GM11168 (cell line): ENCODE results near the gene SLC9A3.
"Not testable (repeated sequence)": the region's sequence is repeated elsewhere in the genome, so short reads cannot be mapped to it uniquely, and the experiment has no call there.

Experiments used
- in situ Hi-C: fragments of 300-500 bp; cut with MboI; formaldehyde crosslinking; loops from one replicate; pipeline ENCODE4 v1.12.0; 2022; ENCODE audit warnings: low sequenced_read_pairs; ENCODE audit not compliant: unreplicated experiment

SLC9A3 gene

GRCh38 chr5:479566-480319 lies 44.5 kb downstream of the SLC9A3 start:
- in situ Hi-C loops = no loop called here

DNA sequence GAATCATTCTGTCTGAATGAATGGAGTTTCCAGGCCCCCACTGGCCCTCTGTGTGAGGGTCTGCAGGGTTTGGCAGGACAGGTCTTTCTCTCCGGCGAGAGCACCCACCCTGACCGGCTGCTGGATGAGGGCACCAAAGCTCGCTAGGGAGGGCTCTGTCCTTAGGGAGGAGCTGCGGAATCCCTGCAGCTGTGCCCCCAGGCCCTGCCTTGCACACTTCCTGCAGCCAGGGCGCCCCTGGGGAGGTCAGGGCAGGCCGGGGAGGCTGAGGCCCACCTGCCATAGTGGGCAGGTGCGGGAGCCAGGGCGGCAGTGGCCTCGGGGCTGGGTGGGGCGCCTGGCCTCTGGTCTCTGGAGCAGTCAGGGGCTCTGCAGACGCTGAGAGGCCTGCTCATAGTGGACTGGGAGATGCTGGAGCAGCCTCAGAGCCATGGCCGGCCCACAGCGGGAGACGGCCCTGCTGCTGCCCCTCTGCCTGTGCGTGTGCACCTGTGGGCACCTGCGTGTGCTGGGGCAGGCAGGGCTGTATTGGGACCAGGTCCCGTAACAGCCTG lies 45.2 kb downstream of the SLC9A3 start:
- in situ Hi-C loops = no loop called here

DNA sequence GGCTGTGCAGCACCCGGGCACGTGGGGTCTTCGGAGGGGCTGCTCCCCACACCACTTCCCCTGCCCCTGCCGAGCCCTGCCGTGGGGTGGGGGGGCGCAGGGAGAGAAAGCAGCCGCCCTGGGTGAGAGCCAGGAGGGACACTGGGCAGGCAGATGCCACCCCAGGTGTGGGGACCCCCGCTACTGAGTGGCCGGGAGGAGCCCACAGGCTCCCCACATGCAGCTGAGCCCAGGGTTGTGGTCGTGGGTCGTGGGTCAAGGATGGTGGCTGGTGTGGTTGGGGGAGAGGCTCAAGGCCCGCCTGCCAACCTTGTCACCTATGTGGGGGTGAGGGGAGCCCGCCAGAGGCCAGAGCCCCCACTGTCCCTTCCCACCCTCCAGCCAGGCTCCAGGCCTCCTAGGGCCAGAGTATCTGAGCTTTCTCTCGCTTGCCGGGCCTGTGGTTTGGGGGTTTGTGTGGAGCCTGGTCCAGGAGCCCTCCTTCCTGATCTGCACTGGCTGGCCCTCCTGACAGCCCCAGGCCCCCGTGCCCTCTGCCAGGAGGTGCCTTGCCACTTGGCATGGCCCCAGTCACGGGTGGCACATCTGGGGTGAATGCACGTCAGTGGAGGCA lies 45.8 kb downstream of the SLC9A3 start:
- in situ Hi-C loops = no loop called here

- in situ Hi-C loops = no loop called here
Measured at GRCh38 chr5:477871-478270, 46.4 kb downstream of the SLC9A3 start.

DNA sequence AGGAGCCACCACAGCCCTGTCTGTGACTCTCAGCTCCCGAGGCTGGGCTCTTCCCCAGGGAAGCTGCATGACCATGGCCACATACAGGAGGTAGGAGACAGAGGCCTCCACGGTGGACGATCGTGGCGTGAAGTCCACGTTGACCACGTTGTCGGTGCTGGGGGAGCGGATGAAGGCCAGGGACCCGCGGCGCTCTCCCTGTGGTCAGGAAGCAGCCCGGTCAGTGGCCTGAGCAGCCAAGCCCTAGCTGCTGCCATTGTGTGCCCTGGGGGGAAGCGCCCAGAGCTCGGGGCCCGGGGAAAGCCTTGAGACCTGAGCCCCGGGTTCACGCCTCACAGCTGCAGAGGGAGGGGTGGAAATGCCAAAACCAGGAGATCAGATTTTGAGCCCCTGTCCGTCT lies 47.0 kb downstream of the SLC9A3 start:
- in situ Hi-C loops = no loop called here

DNA sequence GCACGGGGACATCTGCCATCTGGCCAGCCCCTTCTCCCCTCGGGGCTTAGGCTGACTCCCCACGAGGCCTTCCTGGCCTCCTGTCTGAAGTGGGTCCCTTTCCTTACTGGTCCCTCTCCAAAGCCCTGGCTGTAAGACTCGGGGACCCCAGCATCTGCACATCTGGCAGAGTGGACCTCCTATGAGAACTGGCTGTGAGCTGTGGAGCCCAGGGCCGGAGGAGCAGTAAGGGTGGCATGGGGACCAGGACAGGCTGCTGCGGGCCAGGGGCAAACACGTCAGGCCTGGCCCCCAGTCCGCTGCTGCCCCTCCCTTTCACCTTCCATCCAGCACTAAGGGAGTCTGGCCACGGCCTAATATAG lies 47.5 kb downstream of the SLC9A3 start:
- in situ Hi-C loops = no loop called here

GRCh38 chr5:476102-476813 lies 48.0 kb downstream of the SLC9A3 start:
- in situ Hi-C loops = no loop called here

DNA sequence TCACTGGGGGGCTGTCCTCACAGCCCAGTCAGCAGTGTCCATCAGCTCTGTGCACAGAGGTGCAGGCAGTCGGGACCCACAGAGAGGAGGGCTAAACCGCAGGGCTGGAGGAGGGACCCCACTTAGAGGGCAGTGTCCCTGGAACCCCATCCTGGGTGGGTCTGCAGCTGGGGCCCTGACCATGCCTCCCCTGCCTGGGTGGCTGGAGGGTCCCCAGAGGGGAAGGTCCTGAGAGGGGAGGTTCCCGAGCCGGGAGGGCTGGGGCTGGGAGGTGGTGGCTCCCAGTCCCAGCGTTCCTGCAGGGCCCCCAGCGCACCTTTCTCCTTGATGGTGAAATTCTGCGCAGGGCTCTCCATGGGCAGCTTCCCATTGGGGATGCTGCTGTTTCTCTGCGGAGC lies 48.5 kb downstream of the SLC9A3 start:
- in situ Hi-C loops = no loop called here

GRCh38 chr5:474840-475661 lies 49.2 kb downstream of the SLC9A3 start:
- in situ Hi-C loops = no loop called here

- in situ Hi-C loops = not testable (repeated sequence)
Measured at GRCh38 chr5:474232-474839, 49.9 kb downstream of the SLC9A3 start.

DNA sequence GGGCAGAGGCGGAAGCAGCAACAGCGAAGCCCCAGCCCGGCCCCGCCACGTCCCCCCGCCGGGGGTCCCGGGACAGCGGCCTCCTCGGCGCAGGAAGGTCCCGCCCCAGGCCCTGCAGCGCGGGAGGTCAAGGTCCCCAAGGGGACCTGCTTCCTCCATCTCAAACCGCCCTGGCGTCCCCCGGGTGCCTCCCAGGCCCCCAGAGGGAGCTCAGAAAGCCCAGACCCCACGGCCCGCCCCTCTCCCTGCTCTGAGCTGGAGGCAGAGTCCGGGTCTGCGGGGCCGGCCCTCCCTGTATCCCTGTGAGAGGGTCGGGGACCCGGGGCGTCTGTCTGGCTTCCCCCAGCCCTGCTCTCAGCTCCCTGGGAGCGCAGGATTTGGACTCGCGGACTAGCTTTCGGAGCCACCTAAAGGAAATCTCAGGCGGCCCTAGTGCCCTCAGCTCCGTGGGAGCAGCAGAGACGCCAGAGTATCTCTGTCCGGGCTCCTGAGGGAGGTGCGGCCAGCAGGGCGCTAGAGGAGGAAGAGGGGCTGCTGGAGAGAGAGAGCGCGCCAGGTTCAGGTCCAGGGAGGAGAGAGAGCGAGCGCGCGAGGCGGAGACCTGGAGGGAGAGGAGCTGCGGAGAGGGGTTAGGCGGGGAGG lies 50.6 kb downstream of the SLC9A3 start:
- in situ Hi-C loops = no loop called here

- in situ Hi-C loops = no loop called here
Measured at GRCh38 chr5:472656-473550, 51.3 kb downstream of the SLC9A3 start.

DNA sequence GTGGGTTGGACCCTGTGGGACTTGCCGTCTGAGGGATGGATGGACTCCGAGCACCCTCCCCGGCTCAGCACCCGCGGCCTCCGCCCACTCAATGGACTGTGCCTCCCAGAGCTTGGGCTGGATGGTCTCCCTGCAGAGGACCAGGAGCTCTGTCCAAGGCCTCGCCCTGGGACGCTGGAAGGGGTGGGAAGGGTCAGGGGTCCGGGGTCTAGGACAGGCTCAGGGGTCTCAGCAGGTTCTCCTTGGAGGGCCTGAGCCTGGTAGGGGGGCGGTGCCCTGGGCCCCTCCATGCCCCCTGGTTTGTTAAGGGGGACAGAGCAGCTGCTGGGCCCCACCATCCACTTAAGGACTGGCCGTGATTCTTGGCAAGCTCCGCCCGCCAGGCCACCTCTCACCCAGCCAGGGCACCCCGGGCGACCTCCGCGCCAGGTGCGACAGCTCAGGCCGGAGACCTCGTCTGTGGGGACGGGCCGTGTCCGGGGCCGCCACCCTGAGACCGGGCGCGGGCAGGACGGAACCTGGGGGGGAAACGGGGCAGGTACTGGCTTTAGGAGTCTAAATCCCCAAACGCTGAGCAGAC lies 52.1 kb downstream of the SLC9A3 start:
- in situ Hi-C loops = no loop called here

GRCh38 chr5:471750-472058 lies 52.5 kb downstream of the SLC9A3 start:
- in situ Hi-C loops = no loop called here

GRCh38 chr5:470961-471749 lies 53.1 kb downstream of the SLC9A3 start:
- in situ Hi-C loops = no loop called here

- in situ Hi-C loops = no loop called here
Measured at GRCh38 chr5:469752-470483, 54.3 kb downstream of the SLC9A3 start.

- in situ Hi-C loops = no loop called here
Measured at GRCh38 chr5:468401-468800, 55.8 kb downstream of the SLC9A3 start.
